Kidney (tissue), 22 donors: ENCODE measurements around the gene KIAA0825. TPM values are rescaled to one million over a fixed set of nuclear protein-coding genes. Genes with fewer than 3 reads are reported as not detected.

Experiments used
- DNase-seq, 5 donors: peaks; one replicate each; pipeline ENCODE4 v3.0.0-alpha.2; 2013 to 2020
- FAIRE-seq: peaks from 2 replicates; lab custom pipeline; 2012; peaks lifted over from hg19 to GRCh38; lab: Jason Lieb, UNC
- H3K27ac ChIP-seq, 2 donors: one replicate each; pipeline ENCODE4 v1.7.0; 2013; ENCODE audit warnings: low read depth in 2 of 2, low read length in 2 of 2, inconsistent platforms in 1 of 2
- H3K27me3 ChIP-seq: one replicate; pipeline ENCODE4 v1.7.1; 2013; ENCODE audit warnings: low read length, inconsistent platforms; ENCODE audit not compliant: control insufficient read depth, insufficient read depth
- H3K36me3 ChIP-seq, 3 donors: one replicate each; pipeline versions ENCODE4 v1.7.0 to v1.7.1; 2013; ENCODE audit warnings: low read length in 3 of 3, control low read depth in 1 of 3, inconsistent platforms in 1 of 3; ENCODE audit not compliant: insufficient read depth in 3 of 3, control insufficient read depth in 2 of 3
- H3K4me1 ChIP-seq, 3 donors: one replicate each; pipeline versions ENCODE4 v1.7.0 to v1.7.1; 2013; ENCODE audit warnings: low read length in 3 of 3, inconsistent platforms in 1 of 3, low read depth in 1 of 3; ENCODE audit not compliant: control insufficient read depth in 2 of 3, insufficient read depth in 2 of 3
- H3K4me3 ChIP-seq, 3 donors: one replicate each; pipeline versions ENCODE4 v1.7.0 to v1.8.1; 2013; ENCODE audit warnings: low read length in 3 of 3, control low read depth in 1 of 3, inconsistent platforms in 1 of 3
- H3K9ac ChIP-seq, 3 donors: one replicate each; pipeline versions ENCODE4 v1.7.0 to v1.7.1; 2013; ENCODE audit warnings: low read length in 3 of 3, control low read depth in 1 of 3, inconsistent platforms in 1 of 3
- H3K9me3 ChIP-seq, 3 donors: one replicate each; pipeline versions ENCODE4 v1.7.0 to v1.7.1; 2013; ENCODE audit warnings: low read length in 3 of 3, control low read depth in 1 of 3, inconsistent platforms in 1 of 3; ENCODE audit not compliant: control insufficient read depth in 2 of 3, insufficient read depth in 1 of 3
- CTCF ChIP-seq: IDR thresholded peaks from 3 replicates; pipeline ENCODE4 v1.5.1; 2012; ENCODE audit warnings: mild to moderate bottlenecking, moderate library complexity, borderline replicate concordance; ENCODE audit not compliant: insufficient read depth; ENCODE audit errors: extremely low read depth
- intact Hi-C: fragments of 100-400 bp; cut with DNase I; formaldehyde crosslinking; loops from one replicate; pipeline ENCODE4 v1.11.1; 2022
- long read RNA-seq, 10 donors: library from polyadenylated mRNA in 1 of 10; unstranded in 1 of 10; transcript quantifications; one replicate each; pipeline ENCODE4 v2.0.0 and lab custom pipeline, GENCODE V29; 2021 to 2026
- polyA plus RNA-seq: library from polyadenylated mRNA; stranded (reverse); fragments of 350-450 nt; fragmentation: Illumina TruSeq; extraction: RNeasy Lipid Tissue Mini Kit (QIAGEN cat#74804); gene quantifications from one replicate; pipeline ENCODE4 v1.2.3, GENCODE V29; 2014; ENCODE audit warnings: low read depth, low replicate concordance; ENCODE audit not compliant: insufficient read depth
- total RNA-seq: library from RNA; stranded (reverse); fragmentation: NEBNext Ultra II Directional; extraction: Animal tissue kit (Norgen Biotek cat#: 25700); gene quantifications from one replicate; pipeline ENCODE4 v1.2.1, GENCODE V29; 2021
- donor health status: control.
- donor health status: control.
- donor health status: control.
- donor health status: control.
- donor health status: control.
- donor health status: DM: yes; HTN: yes; CAD: no.
- donor health status: Normal renal cell carcinoma (clear cell type).

KIAA0825 gene
- total RNA-seq, result 5.4 TPM
- 0.80 TPM for polyA plus RNA-seq
- long read RNA-seq, donor 1, result 0 reads
- long read RNA-seq, donor 2, partial matches to known transcripts, result 0 of 2 reads
- long read RNA-seq, donor 2, other reads (novel, unspliced or antisense), result 0 of 2 reads
- long read RNA-seq, donor 3, result 0 reads
- long read RNA-seq, donor 4, result 0 reads
- long read RNA-seq, donor 5, result 0 reads
- long read RNA-seq, donor 6, partial matches to known transcripts, result 0 of 2 reads
- long read RNA-seq, donor 6, other reads (novel, unspliced or antisense), result 0 of 2 reads
- long read RNA-seq, donor 7, partial matches to known transcripts, result 0 of 4 reads
- long read RNA-seq, donor 7, other reads (novel, unspliced or antisense), result 4 of 4 reads
- long read RNA-seq, donor 8, partial matches to known transcripts, result 0 of 2 reads
- long read RNA-seq, donor 8, other reads (novel, unspliced or antisense), result 0 of 2 reads
- long read RNA-seq, donor 9, partial matches to known transcripts, result 0 of 1 reads
- long read RNA-seq, donor 9, other reads (novel, unspliced or antisense), result 0 of 1 reads
- long read RNA-seq, donor 10, partial matches to known transcripts, result 0 of 1 reads
- long read RNA-seq, donor 10, other reads (novel, unspliced or antisense), result 0 of 1 reads

GRCh38 chr5:94618493-94619328 is at the start of gene KIAA0825, which contains the start of gene SLF1:
TSS of gene KIAA0825 (minus strand) at chr5:94618604. CDS start at chr5:94537126, 81,478 bp downstream.
TSS of gene SLF1 (plus strand) at chr5:94618669. CDS start at chr5:94628811, 10,142 bp downstream.
- H3K36me3 ChIP-seq, result no peaks in the 10 kb centered on the region
- FAIRE-seq (no peak), DNase-seq (peak; percentile 93 to 97 (median 95))
- peak within 1 kb of the TSS; percentile 91 to 96 (median 96) for H3K4me3 ChIP-seq
- no peaks in the 10 kb centered on the region for H3K4me1 ChIP-seq
- no peaks in the 10 kb centered on the region for H3K27me3 ChIP-seq
- intact Hi-C loops, result no loop called here
- H3K9ac ChIP-seq, result peak within 1 kb of the TSS; percentile 74 to 81 (median 76)
- peak within 1 kb of the TSS; percentile 74 to 79 for H3K27ac ChIP-seq
- no peak for TF ChIP-seq CTCF
- no peaks in the 10 kb centered on the region for H3K9me3 ChIP-seq

GRCh38 chr5:94667937-94668336 is 49.5 kb upstream of the KIAA0825 start:
- no peak overlapping the region for H3K9ac ChIP-seq
- peaks cover 0 to 3% (median 0%) of the 10 kb centered on the region in 3 donors for H3K36me3 ChIP-seq
- intact Hi-C loops, result no loop called here
- FAIRE-seq (no peak), DNase-seq (no peak)
- TF ChIP-seq CTCF, result no peak
- no peaks in the 10 kb centered on the region for H3K4me1 ChIP-seq
- H3K27me3 ChIP-seq, result no peaks in the 10 kb centered on the region
- H3K9me3 ChIP-seq, result no peaks in the 10 kb centered on the region
- no peak overlapping the region for H3K27ac ChIP-seq
- H3K4me3 ChIP-seq, result no peak overlapping the region

- intact Hi-C loops, result no loop called here
- Histone ChIP-seq H3K4me3 (no peak overlapping the region), H3K9me3 (peaks cover 0 to 6% (median 0%) of the 10 kb centered on the region in 3 donors), H3K4me1 (no peaks in the 10 kb centered on the region), H3K9ac (no peak overlapping the region), H3K27ac (no peak overlapping the region), H3K27me3 (no peaks in the 10 kb centered on the region), H3K36me3 (peaks cover 0 to 3% (median 0%) of the 10 kb centered on the region in 3 donors)
- DNase-seq, result no peak
- TF ChIP-seq CTCF, result no peak
- FAIRE-seq, result no peak
These were observed 42.7 kb upstream of the KIAA0825 start for GRCh38 chr5:94661086-94661485.
